K562 (cell line): ENCODE measurements around the gene GALNT7. TPM values are rescaled to one million over a fixed set of nuclear protein-coding genes. Genes with fewer than 3 reads are reported as not detected.

Source experiments
- RFX1 ChIP-seq: fragments of 450-650 bp; IDR thresholded peaks from 2 replicates; pipeline ENCODE4 v1.6.1; 2016; ENCODE audit warnings: mild to moderate bottlenecking, moderate library complexity
- polyA plus RNA-seq, 8 experiments: library from polyadenylated mRNA; depleted of rRNA in 4 of 8; stranded (reverse) in 5 of 8; unstranded in 3 of 8; fragments of >200 nt; fragmentation: Nextera tagmentation in 2 of 8; fragmentation: Illumina TruSeq in 1 of 8; extraction: Ambion mirVana in 2 of 8; extraction: Trizol in 1 of 8; gene quantifications; 2 replicates each; pipeline versions ENCODE4 v1.2.1 to v1.2.3, GENCODE V29; 2011 to 2014; ENCODE audit warnings: inconsistent platforms in 1 of 8, missing spikeins in 1 of 8
- total RNA-seq, 7 experiments: library from RNA; depleted of rRNA in 6 of 7; stranded (reverse); fragments of >200 nt in 6 of 7; fragmentation: Illumina TruSeq in 2 of 7; extraction: Trizol in 2 of 7; gene quantifications; 2 replicates each; pipeline versions ENCODE4 v1.2.1 to v1.2.3, GENCODE V29; 2011 to 2021; ENCODE audit warnings: low replicate concordance in 1 of 7
- TF ChIP-seq, protein P1 (sequence below): sonication (generic); formaldehyde crosslinking; IDR thresholded peaks from 2 replicates; pipeline ENCODE4 v1.8.0; 2022; ENCODE audit warnings: missing genetic modification reagents, mild to moderate bottlenecking, moderate library complexity, borderline replicate concordance
- TF ChIP-seq, protein P2 (sequence below): fragments of 450-650 bp; formaldehyde crosslinking; IDR thresholded peaks from 2 replicates; pipeline ENCODE4 v1.4.0; 2020; ENCODE audit warnings: mild to moderate bottlenecking, moderate library complexity
- TF ChIP-seq, protein P3 (sequence below): sonication (generic); formaldehyde crosslinking; IDR thresholded peaks from 2 replicates; pipeline ENCODE4 v1.8.0; 2023; ENCODE audit warnings: missing genetic modification reagents, mild to moderate bottlenecking, borderline replicate concordance
- TF ChIP-seq, protein P4 (sequence below), 3 experiments: IDR thresholded peaks in 2 of 3; conservative IDR thresholded peaks in 1 of 3; 2 replicates each; pipeline ENCODE4 v1.5.1; 2011 to 2012; ENCODE audit warnings: low read length in 3 of 3, mild to moderate bottlenecking in 3 of 3, control low read depth in 2 of 3, improper control_type of control experiment in 1 of 3, inconsistent platforms in 1 of 3, low read depth in 1 of 3, mixed read lengths in 1 of 3, moderate library complexity in 1 of 3; ENCODE audit not compliant: insufficient read depth in 2 of 3

Gene GALNT7
- total and polyA plus RNA-seq, 9 of the 15 experiments (the other 6 are each of a cell fraction or from before 2014, with no cell fraction given), result 16.7 to 38.7 (median 31.1) TPM

DNA sequence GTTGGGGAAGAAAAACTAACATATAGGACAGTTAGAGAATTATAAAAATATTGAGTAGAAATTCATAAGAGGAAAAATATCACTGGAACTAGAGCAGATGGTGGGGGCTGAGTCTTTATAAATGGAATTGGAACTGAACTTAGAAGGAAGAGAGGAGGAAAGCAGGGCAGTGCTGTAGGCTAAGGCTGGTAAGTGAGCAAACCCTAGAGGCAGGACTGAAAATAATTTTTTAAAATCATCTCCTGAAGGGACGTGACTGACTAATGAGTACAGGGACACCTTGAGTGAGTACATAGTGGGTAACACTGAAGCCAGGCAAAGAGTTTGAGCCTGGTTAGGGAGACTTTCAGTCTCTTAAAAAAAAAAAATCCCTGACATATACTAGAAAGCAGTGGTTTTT lies 63.3 kb downstream of the GALNT7 start (continued):
- TF ChIP-seq, protein P1, sequence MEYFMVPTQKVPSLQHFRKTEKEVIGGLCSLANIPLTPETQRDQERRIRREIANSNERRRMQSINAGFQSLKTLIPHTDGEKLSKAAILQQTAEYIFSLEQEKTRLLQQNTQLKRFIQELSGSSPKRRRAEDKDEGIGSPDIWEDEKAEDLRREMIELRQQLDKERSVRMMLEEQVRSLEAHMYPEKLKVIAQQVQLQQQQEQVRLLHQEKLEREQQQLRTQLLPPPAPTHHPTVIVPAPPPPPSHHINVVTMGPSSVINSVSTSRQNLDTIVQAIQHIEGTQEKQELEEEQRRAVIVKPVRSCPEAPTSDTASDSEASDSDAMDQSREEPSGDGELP (CRISPR knock-in tag), result no peak
- no peak for TF ChIP-seq RFX1
- TF ChIP-seq, protein P2, sequence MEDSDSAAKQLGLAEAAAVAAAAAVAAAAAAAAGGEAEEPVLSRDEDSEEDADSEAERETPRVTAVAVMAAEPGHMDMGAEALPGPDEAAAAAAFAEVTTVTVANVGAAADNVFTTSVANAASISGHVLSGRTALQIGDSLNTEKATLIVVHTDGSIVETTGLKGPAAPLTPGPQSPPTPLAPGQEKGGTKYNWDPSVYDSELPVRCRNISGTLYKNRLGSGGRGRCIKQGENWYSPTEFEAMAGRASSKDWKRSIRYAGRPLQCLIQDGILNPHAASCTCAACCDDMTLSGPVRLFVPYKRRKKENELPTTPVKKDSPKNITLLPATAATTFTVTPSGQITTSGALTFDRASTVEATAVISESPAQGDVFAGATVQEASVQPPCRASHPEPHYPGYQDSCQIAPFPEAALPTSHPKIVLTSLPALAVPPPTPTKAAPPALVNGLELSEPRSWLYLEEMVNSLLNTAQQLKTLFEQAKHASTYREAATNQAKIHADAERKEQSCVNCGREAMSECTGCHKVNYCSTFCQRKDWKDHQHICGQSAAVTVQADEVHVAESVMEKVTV (CRISPR knock-in tag), result 0 out of 2 replicates have a peak, but pooled peaks have one; percentile 27
- TF ChIP-seq, protein P3, sequence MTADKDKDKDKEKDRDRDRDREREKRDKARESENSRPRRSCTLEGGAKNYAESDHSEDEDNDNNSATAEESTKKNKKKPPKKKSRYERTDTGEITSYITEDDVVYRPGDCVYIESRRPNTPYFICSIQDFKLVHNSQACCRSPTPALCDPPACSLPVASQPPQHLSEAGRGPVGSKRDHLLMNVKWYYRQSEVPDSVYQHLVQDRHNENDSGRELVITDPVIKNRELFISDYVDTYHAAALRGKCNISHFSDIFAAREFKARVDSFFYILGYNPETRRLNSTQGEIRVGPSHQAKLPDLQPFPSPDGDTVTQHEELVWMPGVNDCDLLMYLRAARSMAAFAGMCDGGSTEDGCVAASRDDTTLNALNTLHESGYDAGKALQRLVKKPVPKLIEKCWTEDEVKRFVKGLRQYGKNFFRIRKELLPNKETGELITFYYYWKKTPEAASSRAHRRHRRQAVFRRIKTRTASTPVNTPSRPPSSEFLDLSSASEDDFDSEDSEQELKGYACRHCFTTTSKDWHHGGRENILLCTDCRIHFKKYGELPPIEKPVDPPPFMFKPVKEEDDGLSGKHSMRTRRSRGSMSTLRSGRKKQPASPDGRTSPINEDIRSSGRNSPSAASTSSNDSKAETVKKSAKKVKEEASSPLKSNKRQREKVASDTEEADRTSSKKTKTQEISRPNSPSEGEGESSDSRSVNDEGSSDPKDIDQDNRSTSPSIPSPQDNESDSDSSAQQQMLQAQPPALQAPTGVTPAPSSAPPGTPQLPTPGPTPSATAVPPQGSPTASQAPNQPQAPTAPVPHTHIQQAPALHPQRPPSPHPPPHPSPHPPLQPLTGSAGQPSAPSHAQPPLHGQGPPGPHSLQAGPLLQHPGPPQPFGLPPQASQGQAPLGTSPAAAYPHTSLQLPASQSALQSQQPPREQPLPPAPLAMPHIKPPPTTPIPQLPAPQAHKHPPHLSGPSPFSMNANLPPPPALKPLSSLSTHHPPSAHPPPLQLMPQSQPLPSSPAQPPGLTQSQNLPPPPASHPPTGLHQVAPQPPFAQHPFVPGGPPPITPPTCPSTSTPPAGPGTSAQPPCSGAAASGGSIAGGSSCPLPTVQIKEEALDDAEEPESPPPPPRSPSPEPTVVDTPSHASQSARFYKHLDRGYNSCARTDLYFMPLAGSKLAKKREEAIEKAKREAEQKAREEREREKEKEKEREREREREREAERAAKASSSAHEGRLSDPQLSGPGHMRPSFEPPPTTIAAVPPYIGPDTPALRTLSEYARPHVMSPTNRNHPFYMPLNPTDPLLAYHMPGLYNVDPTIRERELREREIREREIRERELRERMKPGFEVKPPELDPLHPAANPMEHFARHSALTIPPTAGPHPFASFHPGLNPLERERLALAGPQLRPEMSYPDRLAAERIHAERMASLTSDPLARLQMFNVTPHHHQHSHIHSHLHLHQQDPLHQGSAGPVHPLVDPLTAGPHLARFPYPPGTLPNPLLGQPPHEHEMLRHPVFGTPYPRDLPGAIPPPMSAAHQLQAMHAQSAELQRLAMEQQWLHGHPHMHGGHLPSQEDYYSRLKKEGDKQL (CRISPR knock-in tag), result no peak
- TF ChIP-seq, protein P4, sequence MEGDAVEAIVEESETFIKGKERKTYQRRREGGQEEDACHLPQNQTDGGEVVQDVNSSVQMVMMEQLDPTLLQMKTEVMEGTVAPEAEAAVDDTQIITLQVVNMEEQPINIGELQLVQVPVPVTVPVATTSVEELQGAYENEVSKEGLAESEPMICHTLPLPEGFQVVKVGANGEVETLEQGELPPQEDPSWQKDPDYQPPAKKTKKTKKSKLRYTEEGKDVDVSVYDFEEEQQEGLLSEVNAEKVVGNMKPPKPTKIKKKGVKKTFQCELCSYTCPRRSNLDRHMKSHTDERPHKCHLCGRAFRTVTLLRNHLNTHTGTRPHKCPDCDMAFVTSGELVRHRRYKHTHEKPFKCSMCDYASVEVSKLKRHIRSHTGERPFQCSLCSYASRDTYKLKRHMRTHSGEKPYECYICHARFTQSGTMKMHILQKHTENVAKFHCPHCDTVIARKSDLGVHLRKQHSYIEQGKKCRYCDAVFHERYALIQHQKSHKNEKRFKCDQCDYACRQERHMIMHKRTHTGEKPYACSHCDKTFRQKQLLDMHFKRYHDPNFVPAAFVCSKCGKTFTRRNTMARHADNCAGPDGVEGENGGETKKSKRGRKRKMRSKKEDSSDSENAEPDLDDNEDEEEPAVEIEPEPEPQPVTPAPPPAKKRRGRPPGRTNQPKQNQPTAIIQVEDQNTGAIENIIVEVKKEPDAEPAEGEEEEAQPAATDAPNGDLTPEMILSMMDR (IDR thresholded peaks at IDR 0.05 in 2 of 3, conservative IDR thresholded peaks at IDR 0.05 in 1 of 3; ENCODE audit: insufficient read depth in 2 of 3, low read depth in 1 of 3, low read length in 3 of 3), result peak; percentile 49 to 73 (median 61); a peak in 5 of 6 replicates
